GM20431 (cell line): ENCODE results near the gene KLHDC3.

ENCODE experiments used
- in situ Hi-C: fragments of 300-500 bp; cut with MseI, MboI; formaldehyde crosslinking; loops from one replicate; pipeline ENCODE4 v1.15.0; 2020; ENCODE audit warnings: low sequenced_read_pairs; ENCODE audit not compliant: unreplicated experiment

Gene KLHDC3, protein sequence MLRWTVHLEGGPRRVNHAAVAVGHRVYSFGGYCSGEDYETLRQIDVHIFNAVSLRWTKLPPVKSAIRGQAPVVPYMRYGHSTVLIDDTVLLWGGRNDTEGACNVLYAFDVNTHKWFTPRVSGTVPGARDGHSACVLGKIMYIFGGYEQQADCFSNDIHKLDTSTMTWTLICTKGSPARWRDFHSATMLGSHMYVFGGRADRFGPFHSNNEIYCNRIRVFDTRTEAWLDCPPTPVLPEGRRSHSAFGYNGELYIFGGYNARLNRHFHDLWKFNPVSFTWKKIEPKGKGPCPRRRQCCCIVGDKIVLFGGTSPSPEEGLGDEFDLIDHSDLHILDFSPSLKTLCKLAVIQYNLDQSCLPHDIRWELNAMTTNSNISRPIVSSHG

DNA sequence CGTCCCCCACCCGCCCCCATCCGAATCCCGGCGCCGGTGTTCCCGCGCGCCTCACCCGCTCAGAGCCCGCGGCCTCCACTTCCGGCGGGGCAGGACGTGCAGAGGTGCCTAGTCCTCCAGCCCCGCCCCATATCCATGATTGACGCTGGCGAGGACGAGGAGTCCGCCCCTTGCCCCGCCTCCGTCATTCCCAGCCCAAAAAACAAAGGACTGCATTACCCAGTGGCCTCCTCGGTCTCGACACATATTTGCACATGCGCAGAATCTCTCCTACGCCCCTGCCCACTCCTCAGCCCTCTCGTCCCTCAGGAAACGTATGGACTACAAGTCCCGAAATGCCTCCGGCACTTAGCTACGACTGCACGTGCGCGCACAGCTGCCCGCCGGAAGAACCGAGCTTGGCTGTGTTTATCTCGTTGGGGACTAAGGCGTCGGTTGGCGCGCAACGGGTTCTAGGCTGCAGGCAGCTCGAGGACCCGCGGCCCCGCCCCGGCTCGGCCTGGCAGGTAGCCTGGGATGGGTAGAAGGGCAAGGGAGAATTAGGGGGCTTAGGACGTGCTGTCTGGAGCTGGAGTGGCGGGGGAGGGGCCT lies at the start of gene KLHDC3, which contains the start of gene MEA1:
Gene KLHDC3, plus strand, starts transcription at position 407 of the 591 bp plus-strand sequence. CDS start 2,944 bp downstream, outside the sequence.
Gene MEA1, minus strand, starts transcription at position 104 of the 591 bp plus-strand sequence. CDS start 133 bp downstream, outside the sequence.
- in situ Hi-C loops: no loop called here

DNA sequence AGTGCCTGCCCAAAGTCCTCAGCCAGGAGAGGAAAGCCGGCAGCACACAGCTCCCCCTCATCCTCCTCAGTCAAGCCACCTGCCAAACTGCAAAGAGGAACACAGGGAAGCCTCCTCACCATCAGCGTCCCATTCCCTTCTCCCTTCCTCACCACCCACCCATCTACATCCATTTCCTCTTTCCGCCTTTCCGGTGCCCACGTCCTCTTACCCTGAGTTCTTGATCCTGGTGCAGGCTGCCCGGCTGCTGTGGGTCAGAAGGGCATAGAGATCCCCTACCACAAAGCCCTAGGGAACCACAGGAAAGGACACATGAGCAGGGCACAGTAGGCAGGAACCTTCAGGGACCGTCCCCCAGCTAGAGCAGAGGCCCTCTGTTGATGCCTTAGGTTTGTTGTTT lies 47.5 kb upstream of the KLHDC3 start:
- in situ Hi-C loops: no loop called here

DNA sequence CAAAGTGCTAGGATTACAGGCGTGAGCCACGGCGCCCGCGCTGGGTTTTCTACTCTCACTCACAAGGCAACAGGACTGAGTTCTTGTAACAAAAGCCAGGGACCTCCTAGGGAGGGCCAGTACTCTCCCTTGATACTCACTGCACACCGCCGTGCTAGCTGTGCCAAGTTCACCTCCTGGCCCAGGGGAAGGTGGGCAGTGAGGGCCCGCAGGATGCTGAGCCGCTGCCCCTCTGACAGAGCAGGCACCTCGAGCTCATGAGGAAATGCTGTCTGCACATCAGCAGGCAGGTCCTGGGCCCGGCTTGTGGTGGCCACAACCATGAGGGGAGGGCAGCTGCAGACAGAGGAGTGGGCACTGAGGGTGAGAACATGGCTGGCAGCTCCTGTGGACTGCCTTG lies 46.8 kb upstream of the KLHDC3 start:
- in situ Hi-C loops: no loop called here

DNA sequence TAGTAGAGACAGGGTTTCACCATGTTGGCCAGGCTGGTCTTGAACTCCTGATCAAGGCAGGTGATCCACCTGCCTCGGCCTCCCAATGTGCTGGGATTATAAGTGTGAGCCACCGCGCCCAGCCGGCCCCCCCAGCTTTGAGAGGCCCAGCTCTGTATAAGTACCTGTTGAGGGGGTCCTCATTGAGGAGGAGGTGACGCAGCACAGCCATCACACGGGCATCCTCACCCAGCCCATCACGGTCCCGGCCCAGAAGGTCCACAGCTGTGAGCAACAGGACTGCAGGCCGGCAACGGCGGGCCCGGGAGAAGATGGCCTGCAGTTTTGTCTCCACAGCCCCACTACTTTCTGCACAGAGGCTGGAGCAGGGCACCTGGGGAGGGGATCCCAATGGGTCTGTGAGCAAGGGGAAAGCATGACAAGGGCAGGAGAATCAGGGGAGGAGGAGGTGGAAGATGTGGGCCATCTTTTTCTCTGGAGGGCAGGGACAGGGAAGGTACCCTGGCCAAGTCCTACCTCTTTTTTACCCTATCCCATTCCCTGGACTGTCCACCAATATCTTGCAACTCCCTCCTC lies 45.8 kb upstream of the KLHDC3 start:
- in situ Hi-C loops: no loop called here

DNA sequence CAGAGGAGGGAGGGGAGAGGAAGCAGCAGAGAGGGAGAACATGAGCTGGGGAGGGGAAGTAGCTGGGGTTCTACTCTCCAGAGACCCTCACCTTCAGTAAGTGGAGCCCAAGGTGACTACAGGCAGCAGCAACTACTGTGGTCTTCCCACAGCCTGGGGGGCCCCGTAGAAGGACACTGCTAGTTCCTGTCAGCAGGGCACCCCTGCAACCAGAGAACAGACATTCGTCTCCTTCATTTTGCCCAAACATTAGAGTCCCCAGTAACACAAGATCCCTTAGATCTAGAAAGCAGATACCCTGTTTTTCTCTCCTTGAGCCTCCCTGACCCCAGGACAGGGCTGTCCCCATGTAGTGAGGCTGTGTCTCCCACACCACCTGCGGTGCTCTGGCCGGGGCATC lies 45.3 kb upstream of the KLHDC3 start:
- in situ Hi-C loops: no loop called here

DNA sequence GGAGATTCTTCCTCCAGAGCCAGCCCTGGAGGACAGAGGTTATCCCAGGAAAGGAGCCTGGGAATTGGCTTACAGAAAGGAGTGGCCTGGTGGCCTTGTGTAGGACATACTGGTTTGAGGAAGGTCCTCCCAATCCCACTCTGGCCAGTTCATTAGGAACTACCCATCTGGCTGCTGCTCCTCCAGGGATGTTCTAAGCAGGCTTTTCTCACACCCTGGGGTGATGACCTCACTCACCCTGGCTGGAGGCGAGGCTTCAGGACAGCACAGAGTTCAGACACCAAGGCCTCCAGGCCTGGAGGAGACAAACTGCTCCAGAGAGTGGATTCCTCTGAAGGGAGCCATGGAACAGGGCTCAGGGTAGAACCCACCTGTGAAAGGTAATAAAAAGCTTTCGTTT lies 44.6 kb upstream of the KLHDC3 start:
- in situ Hi-C loops: no loop called here

DNA sequence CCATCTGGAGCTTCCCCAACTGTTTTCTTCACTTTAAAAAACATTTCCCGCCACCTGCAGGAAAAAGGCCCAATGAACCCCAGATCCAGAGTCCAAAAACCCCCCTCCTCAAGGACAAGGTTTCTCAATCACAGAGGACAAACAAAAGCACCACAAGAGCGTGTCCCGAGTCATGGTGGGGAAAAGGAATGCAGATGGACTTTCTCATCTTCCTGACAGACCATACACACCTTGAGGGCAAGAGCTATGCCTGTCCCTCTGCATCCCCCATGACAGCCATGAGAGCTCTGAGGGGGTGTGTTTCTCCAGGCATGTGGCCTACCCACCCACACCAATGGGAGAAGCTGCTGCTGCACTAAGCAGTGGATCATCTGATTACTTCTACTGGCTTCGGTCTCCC lies 44.1 kb upstream of the KLHDC3 start:
- in situ Hi-C loops: no loop called here

DNA sequence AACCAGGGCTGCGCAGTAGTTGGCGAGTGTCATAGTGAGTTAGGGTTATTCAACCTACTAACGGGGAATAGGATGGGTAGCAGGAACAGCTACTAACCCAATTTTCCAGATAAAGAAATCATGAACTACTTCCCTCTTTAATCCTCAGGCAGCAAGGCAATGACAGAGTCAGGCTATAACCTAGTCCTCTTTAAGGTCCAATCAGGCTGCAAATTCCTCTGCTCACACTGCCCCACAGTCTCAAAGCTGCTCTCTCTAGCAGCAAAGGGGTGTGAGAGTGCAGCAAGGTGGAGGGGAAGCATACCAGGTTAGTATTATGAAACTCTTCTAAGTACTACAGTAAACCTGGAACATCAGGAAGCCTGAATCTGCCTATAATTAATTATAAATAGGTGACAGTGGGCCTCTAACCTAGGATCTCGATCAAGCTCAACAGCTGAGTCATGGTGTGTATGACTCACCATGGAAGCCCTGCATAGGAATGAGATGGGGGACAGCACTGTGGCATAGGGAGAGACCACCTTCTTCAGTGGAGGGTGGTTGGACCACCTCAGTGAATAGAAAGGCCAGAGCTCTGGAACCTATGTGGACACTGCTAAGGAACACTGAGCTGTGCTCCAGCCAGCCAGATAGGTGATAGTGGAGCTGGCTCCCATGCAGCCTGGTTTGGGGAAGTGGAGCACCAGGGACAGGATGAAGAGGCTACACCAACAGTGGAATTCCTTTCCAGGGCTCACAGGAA lies 43.0 kb upstream of the KLHDC3 start:
- in situ Hi-C loops: no loop called here

DNA sequence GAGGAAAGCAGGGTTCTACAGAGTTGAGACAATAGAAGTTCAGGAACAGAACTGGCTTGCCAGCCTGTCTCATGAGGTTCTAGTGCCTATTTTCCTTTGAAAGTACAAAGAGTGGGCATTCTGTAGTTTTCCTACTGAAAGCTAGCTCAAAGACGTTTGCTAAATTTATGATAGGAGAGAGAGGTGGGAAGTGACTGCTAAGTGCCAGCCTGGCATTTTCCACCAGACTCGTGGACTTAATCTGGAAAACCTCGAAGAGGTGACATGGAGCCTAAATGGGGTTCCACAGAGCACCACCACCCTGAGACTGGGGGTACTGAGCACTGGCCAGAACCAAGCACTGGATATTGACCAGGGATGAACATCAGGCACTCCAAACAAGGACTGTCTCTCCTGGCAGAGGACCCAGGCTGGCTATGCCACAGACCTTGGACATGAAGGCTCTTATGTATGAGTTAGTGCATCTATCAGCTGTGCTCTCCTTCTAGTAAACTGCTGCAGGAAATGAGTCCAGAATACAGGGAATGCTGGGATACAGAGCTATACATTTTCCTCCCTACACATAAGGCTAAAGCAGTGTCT lies 42.2 kb upstream of the KLHDC3 start:
- in situ Hi-C loops: no loop called here

DNA sequence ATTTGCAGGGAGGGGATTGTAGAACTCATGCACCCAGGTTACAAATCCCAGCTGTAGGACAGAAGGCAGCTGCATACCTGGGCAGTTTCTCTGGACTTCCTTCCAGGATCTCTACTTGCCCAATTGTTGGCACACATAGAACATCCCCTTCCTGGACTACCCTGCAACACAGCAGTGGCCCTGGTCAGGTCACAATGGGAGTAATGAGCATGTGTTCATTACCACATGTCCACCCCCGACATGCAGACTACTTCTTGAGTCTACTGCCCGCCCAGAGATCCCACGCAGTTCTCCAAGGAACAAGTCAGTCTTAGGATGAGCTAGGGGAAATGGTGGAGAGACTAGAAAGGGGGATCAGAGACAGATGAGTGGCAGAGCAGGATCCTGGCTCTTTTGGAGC lies 40.1 kb upstream of the KLHDC3 start:
- in situ Hi-C loops: no loop called here

DNA sequence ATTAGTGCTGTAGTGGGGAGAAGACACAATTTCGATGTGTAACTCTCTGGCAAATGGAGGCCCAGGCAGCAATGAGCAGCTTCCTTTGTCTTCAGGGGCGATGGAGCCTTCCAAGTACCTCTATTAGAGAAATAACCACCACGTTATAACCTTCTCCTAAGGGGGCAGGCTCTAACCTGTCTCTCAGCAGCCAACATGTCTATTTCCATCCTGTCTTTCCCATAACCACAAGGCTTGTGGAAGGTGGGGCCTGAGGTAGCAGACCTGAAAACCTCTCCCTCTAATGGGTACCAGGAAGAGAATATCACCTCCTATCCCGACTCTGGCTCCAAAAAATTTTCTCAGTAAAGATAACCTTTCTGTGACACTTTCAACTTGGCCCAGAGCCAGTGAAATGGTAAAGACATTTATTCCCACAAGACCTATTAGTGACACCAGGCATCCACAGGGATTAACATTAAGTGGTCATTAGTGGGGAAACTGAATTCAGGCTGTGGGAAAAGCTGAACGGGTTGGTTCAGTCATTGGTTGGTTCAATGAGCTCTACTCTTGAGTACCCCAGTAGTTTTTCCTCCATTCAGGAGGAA lies 39.0 kb upstream of the KLHDC3 start:
- in situ Hi-C loops: no loop called here

DNA sequence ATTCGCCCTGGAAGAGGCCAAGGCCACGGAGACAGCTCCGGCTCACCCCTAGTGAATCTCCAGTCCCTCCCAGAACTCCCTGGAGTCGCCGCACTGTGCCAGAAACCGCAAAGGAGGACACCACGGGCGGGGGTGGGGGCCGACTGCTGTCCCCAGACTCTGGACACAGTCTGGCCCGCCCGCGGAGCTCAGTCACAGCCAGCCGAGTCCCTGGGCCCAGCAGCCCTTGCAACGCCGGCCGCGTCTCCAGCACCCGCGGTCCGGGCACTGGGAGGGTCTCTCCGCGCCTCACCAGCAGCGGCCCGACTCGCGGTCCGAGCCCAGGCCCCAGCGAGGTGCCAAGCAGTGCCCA lies 35.6 kb upstream of the KLHDC3 start:
- in situ Hi-C loops: no loop called here

DNA sequence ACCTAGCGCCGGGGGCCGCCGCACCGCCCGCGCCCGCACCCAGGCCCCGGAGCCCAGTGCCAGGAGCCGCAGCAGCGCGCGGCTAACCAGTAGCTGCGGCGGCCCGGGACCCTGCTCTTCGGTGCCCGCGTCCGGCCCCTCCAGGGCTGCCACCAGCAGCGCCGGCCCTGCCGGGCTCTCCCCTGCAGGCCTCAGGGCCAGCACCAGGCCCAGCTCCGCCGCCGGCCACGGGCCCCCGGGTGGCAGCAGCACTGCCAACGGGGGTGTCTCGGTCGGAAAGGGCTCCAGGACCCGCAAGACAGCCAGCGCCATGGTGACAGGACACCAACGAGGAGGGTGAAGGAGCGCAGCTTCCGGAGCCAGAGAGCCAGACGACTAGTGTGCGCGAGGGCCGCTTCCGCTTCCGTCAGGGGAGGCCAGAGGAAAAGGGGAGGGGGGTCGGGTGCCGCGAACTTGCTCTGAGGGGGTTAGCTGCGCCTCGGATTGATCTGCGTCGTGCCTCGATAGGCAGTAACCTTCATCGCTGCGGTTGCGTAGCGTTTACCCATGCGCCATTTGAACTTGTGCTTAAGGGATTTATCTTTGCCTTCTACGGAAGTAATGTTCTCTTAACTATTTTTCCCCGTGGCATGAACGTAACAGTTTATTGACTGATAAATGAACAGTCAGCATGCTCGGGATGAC lies 35.1 kb upstream of the KLHDC3 start, which contains the start of gene PEX6:
Gene PEX6, minus strand, starts transcription at position 343 of the 684 bp plus-strand sequence. Its CDS starts 31 bp downstream, at position 312.
- in situ Hi-C loops: no loop called here

DNA sequence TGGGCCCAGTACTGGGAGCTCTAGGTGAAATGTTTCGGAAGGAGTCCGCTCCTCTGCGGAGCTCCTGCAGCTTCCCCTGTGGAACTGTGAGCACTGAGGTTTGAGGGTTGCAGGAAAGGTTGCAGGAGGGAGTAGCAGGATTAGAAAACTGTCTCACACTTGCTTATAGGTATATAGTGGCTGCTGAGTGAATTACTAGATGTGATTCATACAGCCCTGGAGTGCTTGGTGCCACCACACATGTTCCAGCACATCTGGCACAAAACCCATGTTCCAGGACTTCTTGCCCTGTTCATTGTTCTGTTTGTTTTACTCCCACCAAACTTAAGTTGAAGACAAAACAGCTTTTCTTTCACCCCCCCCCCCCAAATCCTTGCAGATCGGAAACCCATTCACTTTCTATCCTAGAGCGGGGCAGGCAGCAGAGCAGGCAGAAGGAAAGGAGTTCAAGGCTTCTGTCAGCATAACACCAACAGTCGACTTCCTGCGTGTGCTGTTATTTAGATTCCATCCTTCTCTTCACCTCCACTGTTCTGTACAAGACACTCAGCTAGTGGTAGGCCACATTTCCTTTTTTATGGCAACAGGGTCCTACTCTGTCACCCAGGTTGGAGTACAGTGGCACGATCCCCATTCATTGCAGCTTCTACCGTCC lies 34.4 kb upstream of the KLHDC3 start:
- in situ Hi-C loops: no loop called here

DNA sequence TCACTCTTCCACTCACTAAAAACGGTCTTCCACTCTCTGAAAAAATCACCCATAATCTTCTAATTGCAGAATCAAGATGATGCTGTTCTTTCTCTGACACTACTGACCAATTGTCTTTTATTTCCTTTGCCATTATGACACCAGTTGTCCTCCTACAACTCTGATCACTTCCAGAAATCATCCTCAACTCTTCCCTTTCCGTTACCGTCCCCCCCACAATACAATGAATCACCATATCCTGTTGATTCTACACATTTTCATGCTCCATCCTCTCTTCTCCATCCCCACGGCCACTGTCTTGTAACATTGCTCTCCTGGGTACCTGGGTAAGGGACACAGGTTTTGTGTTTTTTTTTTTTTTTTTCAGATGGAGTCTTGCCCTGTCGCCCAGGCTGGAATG lies 32.2 kb upstream of the KLHDC3 start:
- in situ Hi-C loops: no loop called here

DNA sequence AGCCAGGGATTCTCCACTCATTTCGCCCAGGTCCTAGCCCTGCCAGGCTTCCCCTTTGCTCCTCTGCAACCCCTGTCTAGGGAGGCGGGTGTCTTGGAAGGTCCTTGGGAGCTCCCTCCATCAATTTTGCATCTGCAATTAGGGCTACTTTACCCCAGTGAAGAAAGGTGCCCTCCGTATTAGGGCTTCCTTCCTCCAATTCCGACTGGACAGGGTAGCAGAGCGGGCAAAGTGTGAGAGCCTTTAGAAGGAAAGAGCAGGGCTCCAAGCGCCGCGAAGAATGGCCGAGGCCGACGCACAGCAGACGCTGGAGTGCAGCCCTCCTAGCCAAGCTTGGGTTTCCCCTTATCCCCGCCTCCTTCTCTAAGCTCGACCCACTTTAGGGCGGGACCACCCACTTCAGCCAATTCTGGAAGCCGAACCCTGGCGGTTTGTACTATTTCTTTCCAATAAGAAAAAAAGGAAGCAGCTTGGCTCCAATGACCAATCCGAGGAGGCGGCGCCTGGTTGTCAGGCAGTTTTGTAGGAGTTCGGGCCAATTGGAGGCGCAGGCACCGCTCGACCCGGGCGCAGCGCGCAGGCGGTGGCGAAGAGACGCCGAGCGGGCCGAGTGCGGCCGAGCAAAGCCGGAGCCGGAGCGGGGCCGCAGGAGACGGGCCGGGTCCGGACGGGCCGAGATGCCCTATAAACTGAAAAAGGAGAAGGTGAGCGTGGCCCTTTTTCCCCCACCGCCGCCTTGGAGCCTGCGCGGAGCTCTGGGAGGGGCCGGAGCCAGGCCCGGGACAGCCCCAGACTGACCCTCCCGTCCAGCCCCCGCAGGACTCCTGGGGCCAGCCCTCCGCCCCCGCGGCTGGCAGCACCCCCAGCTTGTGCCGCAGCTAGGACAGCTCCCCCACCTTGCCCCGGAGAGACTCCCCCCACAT lies 29.8 kb upstream of the KLHDC3 start, which contains the start of gene PPP2R5D:
Gene PPP2R5D, plus strand, starts transcription at position 570 of the 923 bp plus-strand sequence. Its CDS starts 108 bp downstream, at position 678.
- in situ Hi-C loops: no loop called here

DNA sequence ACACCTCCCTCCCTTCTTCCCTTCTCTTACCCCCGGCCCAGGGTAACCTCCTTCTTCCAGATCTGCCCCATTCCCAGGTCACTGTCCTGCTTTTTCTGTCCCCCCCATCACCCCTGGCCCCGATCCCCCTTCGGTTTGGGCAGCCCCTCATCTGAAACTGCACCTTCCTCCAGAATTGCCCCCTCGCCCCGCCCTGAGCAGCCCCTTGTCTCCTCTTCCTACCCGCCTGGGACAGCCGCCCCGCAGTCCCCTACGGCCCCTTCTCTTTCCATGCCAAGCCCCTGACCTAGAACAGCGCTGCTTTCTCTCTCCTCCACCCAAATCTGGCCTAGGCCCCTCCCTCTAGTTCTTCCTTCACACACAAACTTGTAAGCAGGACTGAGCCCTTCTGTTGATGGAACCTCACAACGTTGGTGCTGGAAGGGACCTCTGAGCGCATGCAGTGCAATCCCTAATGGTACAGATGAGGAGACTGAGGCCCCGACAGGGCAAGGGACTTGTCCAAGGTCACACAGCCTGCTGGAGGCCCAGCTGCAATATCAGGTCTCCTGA lies 29.0 kb upstream of the KLHDC3 start:
- in situ Hi-C loops: no loop called here
